K562 (cell line): ENCODE data around the gene ATOSA.

Experiments
- ESRRA ChIP-seq: fragments of 450-650 bp; IDR thresholded peaks from 2 replicates; pipeline ENCODE4 v1.6.1; 2014; ENCODE audit warnings: low read depth, mild to moderate bottlenecking, moderate library complexity, borderline replicate concordance
- MAFK ChIP-seq: IDR thresholded peaks from 2 replicates; pipeline ENCODE4 v1.6.1; 2011; ENCODE audit warnings: low read length, improper control_type of control experiment
- POLR3A ChIP-seq: IDR thresholded peaks from 2 replicates; pipeline ENCODE4 v1.6.1; 2011; ENCODE audit warnings: borderline replicate concordance, mild to moderate bottlenecking, moderate library complexity; ENCODE audit not compliant: insufficient read length, insufficient read depth; ENCODE audit errors: extremely low read depth
- SMAD3 ChIP-seq: fragments of 450-650 bp; formaldehyde crosslinking; conservative IDR thresholded peaks from 2 replicates; pipeline ENCODE4 v1.4.0; 2020; ENCODE audit warnings: mild to moderate bottlenecking

DNA sequence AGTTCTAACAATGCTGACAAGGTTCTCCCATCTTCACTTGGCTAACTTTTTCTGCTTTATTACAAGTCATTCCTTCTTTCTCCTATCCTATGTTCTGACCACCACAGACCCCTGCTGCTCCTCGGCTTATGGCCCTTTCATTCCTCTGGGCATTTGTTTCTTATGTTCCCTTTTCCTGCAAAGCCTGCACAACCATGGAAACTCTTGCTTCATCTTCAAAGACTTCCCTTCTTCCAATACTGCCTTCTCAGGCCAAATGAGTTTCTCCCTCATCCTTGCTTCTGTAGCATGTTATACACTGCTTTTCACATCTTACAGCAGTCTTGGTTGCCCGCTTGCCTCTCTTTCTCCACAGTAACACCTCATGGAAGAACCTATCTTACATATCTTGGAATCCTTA is 17.9 kb upstream of the ATOSA start:
- TF ChIP-seq SMAD3 (CRISPR knock-in tag) (no peak), MAFK (no peak), ESRRA (no peak), POLR3A (no peak)
